Brain microvascular endothelial cell (primary cell): ENCODE results near the gene CSMD2.

Experiments used
- DNase-seq: peaks from one replicate; pipeline ENCODE4 v3.0.0-alpha.2; 2020
- H3K27ac ChIP-seq: fragments of 250-450 bp; sonication (Bioruptor Pico); 2 replicates; pipeline ENCODE4 v1.5.1; 2020; ENCODE audit warnings: mild to moderate bottlenecking, moderate library complexity
- H3K27me3 ChIP-seq: fragments of 250-450 bp; sonication (Bioruptor Pico); replicated peaks from 2 replicates; pipeline ENCODE4 v1.5.1; 2020; ENCODE audit warnings: mild to moderate bottlenecking
- H3K36me3 ChIP-seq: fragments of 250-450 bp; sonication (Bioruptor Pico); replicated peaks from 2 replicates; pipeline ENCODE4 v1.5.1; 2020; ENCODE audit warnings: mild to moderate bottlenecking
- H3K4me3 ChIP-seq: 2 replicates; pipeline ENCODE4 v1.5.1; 2011; ENCODE audit warnings: low read depth, mild to moderate bottlenecking, control low read depth, low read length, moderate library complexity
- in situ Hi-C: cut with HindIII; loops from 2 replicates; pipeline ENCODE4 v1.10.0; 2017; ENCODE audit warnings: low sequenced_read_pairs, low pct_ligation_motif_present
- TF ChIP-seq, protein P1 (sequence below): IDR thresholded peaks from 2 replicates; pipeline ENCODE4 v1.5.1; 2011; ENCODE audit warnings: low read depth, mild to moderate bottlenecking, moderate library complexity, low read length, control low read depth, inconsistent platforms; ENCODE audit errors: missing control alignments

Gene CSMD2

DNA sequence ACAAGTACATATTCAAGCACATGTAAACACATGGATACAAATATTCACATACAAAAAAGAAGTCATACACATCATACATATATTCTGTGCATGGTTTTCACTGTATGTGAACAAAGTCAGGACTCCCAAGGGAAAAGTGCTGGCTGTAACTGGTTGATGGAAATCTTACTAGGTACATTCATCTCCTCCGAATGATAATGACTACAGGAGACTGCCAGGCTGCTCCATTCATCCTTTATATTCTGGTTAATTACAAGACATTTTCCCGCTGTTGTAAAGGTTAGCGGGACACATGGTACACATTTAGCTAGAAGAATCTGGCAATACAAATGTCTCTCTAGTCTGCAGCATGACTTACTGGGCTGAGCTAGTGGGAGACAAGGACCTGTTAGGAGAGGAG, 327.4 kb downstream of the CSMD2 start:
- H3K4me3 ChIP-seq = no peak overlapping the region
- no peak for DNase-seq
- in situ Hi-C loops = no loop called here
- TF ChIP-seq, protein P1, sequence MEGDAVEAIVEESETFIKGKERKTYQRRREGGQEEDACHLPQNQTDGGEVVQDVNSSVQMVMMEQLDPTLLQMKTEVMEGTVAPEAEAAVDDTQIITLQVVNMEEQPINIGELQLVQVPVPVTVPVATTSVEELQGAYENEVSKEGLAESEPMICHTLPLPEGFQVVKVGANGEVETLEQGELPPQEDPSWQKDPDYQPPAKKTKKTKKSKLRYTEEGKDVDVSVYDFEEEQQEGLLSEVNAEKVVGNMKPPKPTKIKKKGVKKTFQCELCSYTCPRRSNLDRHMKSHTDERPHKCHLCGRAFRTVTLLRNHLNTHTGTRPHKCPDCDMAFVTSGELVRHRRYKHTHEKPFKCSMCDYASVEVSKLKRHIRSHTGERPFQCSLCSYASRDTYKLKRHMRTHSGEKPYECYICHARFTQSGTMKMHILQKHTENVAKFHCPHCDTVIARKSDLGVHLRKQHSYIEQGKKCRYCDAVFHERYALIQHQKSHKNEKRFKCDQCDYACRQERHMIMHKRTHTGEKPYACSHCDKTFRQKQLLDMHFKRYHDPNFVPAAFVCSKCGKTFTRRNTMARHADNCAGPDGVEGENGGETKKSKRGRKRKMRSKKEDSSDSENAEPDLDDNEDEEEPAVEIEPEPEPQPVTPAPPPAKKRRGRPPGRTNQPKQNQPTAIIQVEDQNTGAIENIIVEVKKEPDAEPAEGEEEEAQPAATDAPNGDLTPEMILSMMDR = no peak
- H3K27me3 ChIP-seq = no peaks in the 10 kb centered on the region
- no peaks in the 10 kb centered on the region for H3K36me3 ChIP-seq
- H3K27ac ChIP-seq = no peak overlapping the region

DNA sequence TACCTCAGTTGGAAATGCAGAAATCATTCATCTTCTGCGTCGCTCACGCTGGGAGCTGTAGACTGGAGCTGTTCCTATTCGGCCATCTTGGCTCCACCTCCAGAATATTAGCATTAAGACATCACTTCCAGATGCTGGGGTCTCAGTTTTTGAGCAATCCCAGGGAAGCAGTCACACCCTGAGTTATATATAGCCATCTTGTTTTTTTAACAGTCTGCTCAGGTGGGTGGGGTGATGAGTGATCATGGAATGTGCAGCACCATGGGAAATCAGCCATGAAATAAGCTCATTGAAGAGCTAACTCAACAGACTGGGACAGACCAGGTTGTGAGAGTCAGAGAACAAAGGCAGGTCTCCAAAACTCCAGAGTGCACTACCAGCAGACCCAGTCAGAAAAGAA, 328.1 kb downstream of the CSMD2 start:
- in situ Hi-C loops = no loop called here
- no peaks in the 10 kb centered on the region for H3K36me3 ChIP-seq
- no peaks in the 10 kb centered on the region for H3K27me3 ChIP-seq
- DNase-seq = no peak
- TF ChIP-seq, protein P1 = no peak
- no peak overlapping the region for H3K27ac ChIP-seq
- no peak overlapping the region for H3K4me3 ChIP-seq

DNA sequence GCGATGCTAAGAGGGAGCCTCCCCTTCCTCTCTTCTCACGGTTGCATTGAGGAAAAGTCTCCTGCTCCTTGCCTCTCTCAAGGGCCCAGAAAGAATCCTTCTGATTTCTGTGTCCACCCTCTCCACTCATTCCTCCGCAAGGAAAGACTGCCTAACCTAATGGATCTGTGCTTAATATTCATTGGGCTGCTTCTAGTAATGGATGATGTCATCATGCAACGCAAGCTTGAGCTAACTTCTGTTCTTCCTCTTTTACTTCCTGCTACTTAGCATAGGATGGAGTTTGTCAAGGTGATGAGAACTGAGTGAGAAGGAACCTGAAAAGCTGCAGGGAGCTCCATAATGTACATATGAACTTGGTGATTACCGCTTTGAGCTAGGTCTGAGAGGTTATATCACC, 336.4 kb downstream of the CSMD2 start:
- H3K27ac ChIP-seq = no peak overlapping the region
- H3K4me3 ChIP-seq = no peak overlapping the region
- DNase-seq = no peak
- TF ChIP-seq, protein P1 = no peak
- no peaks in the 10 kb centered on the region for H3K27me3 ChIP-seq
- H3K36me3 ChIP-seq = no peaks in the 10 kb centered on the region
- in situ Hi-C loops = no loop called here

DNA sequence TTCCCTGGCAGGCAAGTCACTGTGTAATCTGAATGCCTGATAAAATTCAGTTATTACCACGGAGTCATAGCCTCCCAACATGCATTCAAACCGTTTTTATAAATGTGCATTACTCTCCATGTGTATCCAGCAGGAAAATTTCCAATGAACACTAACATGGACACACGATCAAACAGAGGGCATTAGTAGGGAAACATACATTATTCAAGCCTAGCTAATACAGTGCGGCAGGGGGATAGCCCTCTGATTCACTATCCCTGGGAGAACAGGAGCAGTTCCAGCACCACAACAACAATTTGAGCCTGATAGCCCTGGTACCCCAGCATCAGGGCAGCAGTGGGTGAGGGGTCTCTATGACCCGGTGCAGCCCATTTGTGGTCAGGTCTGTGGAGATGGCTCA, 337.0 kb downstream of the CSMD2 start:
- Histone ChIP-seq H3K36me3 (no peaks in the 10 kb centered on the region), H3K4me3 (no peak overlapping the region), H3K27ac (no peak overlapping the region), H3K27me3 (no peaks in the 10 kb centered on the region)
- TF ChIP-seq, protein P1 = no peak
- no peak for DNase-seq
- in situ Hi-C loops = no loop called here

DNA sequence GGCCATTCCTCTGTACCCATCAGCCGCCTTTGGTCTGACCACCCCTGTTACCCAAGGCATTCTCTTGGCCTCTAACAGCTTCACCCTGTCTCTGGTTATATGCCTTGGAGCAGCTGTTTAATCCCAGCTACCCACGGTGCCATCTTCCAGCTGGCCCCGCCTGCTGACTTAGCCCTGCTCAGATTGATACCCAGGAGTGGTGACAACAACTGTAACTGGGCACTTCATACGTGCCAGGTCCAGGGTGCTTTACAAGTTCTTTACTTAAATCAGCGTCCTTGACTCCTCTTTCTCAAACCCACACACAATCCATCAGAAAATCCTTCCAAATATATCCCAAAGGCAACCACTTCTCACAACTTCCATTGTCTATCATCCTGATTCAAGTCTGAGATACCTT, 338.3 kb downstream of the CSMD2 start:
- no peak for DNase-seq
- TF ChIP-seq, protein P1 = no peak
- in situ Hi-C loops = no loop called here

DNA sequence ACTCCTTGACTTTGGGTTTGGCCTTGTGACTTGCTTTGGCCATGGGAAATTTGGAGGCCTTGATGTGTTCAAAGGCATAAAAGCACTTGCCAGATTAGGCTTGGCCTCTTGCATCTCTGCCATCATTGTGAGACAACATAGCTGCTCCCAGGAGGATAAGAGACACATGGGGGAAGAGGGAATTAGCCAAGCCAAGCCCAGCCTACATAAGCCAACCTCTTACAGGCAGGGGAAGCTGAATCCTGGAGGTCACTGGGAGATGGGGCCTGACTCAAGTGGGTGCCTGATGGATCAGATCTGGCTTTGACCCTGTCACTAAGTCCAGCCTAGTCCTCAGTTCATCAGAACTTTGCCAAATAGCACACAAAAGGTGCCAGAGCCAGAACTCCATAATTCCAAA, 338.7 kb downstream of the CSMD2 start:
- Histone ChIP-seq H3K36me3 (no peaks in the 10 kb centered on the region), H3K4me3 (no peak overlapping the region), H3K27me3 (no peaks in the 10 kb centered on the region), H3K27ac (no peak overlapping the region)
- TF ChIP-seq, protein P1 = no peak
- DNase-seq = no peak
- in situ Hi-C loops = no loop called here

More for the DNA sequence above, 338.3 kb downstream of the CSMD2 start:
- H3K27ac ChIP-seq = no peak overlapping the region
- H3K27me3 ChIP-seq = no peaks in the 10 kb centered on the region
- H3K4me3 ChIP-seq = no peak overlapping the region
- H3K36me3 ChIP-seq = no peaks in the 10 kb centered on the region
